HG02938 (cell line): Measurements from ENCODE around the gene DOLK.
"Not testable (repeated sequence)": the region's sequence is repeated elsewhere in the genome, so short reads cannot be mapped to it uniquely, and the experiment has no call there.

ENCODE experiments used
- ATAC-seq: cut with Tn5 transposase; IDR thresholded peaks from one replicate; pipeline ENCODE4 v1.9.1; 2021; ENCODE audit warnings: mild to moderate bottlenecking, moderate library complexity; ENCODE audit not compliant: unreplicated experiment

The DOLK gene

GRCh38 chr9:128947527-128948301, at the start of gene DOLK, which contains the start of gene NUP188:
TSS of gene DOLK (minus strand) at chr9:128947603. CDS start at chr9:128947303, 300 bp downstream.
TSS of gene NUP188 (plus strand) at chr9:128947699. CDS start at chr9:128947720, 21 bp downstream.
- ATAC-seq, result peak; percentile 64

- ATAC-seq, result no peak
Observed at GRCh38 chr9:128995791-128996190, 48.4 kb upstream of the DOLK start.

- no peak for ATAC-seq
Observed at GRCh38 chr9:128992995-128993394, 45.6 kb upstream of the DOLK start.

- no peak for ATAC-seq
Observed at GRCh38 chr9:128987805-128988204, 40.4 kb upstream of the DOLK start.

- ATAC-seq, result no peak
Observed at GRCh38 chr9:128986671-128987070, 39.3 kb upstream of the DOLK start.

- ATAC-seq, result no peak
Observed at GRCh38 chr9:128983536-128983935, 36.1 kb upstream of the DOLK start.

- ATAC-seq, result no peak
Observed at GRCh38 chr9:128979111-128979510, 31.7 kb upstream of the DOLK start.

GRCh38 chr9:128972956-128973355, 25.6 kb upstream of the DOLK start:
- ATAC-seq, result no peak

GRCh38 chr9:128969491-128969890, 22.1 kb upstream of the DOLK start:
- ATAC-seq, result no peak

- ATAC-seq, result not testable (repeated sequence)
Observed at GRCh38 chr9:128961403-128961802, 14.0 kb upstream of the DOLK start.

- no peak for ATAC-seq
Observed at GRCh38 chr9:128947277-128947526, 201 bp downstream of the DOLK start.

- ATAC-seq, result peak; percentile 9
Observed at GRCh38 chr9:128946571-128947276, 679 bp downstream of the DOLK start.

- ATAC-seq, result no peak
Observed at GRCh38 chr9:128945798-128946501, 1.5 kb downstream of the DOLK start.

- not testable (repeated sequence) for ATAC-seq
Observed at GRCh38 chr9:128944966-128945365, 2.4 kb downstream of the DOLK start.

GRCh38 chr9:128943832-128944620, 3.4 kb downstream of the DOLK start:
- ATAC-seq, result no peak

GRCh38 chr9:128940946-128941755, 6.3 kb downstream of the DOLK start:
- ATAC-seq, result no peak

GRCh38 chr9:128940271-128940921, 7.0 kb downstream of the DOLK start:
- ATAC-seq, result no peak

GRCh38 chr9:128937310-128938165, 9.9 kb downstream of the DOLK start:
- ATAC-seq, result no peak
